ENCODE results near the gene PRSS38.
"Not testable (repeated sequence)": the region's sequence is repeated elsewhere in the genome, so short reads cannot be mapped to it uniquely, and the experiment has no call there.

The PRSS38 gene

DNA sequence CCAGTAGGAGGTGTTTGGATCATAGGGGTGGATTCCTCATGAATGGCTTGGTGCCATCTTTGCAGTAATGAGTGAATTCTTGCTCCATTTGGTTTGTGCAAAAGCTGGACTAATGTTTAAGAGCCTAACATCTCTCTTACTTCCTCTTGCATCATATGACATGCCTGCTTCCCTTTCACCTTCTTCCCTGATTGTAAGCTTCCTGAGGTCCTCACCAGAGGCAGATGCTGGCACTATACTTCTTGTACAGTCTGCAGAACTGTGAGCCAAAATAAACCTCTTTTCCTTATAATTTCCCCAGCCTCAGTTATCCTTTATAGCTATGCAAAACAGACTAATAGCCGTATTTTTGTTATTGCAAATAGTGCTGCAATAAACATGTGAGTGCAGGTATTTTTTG, 8.1 kb downstream of the PRSS38 start:
- no peaks in the 10 kb centered on the region for H3K4me1 ChIP-seq (ENCODE audit: insufficient read depth, low read length)
- no peaks in the 10 kb centered on the region for H3K36me3 ChIP-seq (ENCODE audit: insufficient read depth, low read length)
- no peak overlapping the region for H3K4me3 ChIP-seq (ENCODE audit: low read depth in 1 of 2, low read length in 2 of 2)
- no peaks in the 10 kb centered on the region for H3K27me3 ChIP-seq (ENCODE audit: control insufficient read depth in 1 of 2, insufficient read depth in 2 of 2, low read length in 2 of 2)
- no peak overlapping the region for H3K9ac ChIP-seq (ENCODE audit: low read length)
- H3K27ac ChIP-seq (ENCODE audit: low read depth, low read length) = no peak overlapping the region
- no peaks in the 10 kb centered on the region for H3K9me3 ChIP-seq (ENCODE audit: low read length)

DNA sequence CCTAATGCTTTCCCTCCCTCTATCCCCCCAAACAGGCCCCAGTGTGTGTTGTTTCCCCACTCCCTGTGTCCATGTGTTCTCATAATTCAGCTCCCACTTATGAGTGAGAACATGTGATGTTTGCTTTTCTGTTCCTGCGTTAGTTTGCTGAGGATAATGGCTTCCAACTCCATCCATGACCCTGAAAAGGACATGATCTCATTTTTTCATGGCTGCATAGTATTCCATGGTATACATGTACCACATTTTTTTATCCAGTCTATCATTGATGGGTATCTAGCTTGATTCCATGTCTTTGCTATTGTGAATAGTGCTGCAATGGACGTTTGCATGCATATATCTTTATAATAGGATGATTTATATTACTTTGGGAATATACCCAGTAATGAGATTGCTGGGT, 8.7 kb downstream of the PRSS38 start:
- Histone ChIP-seq H3K9ac (ENCODE audit: low read length) (no peak overlapping the region), H3K4me1 (ENCODE audit: insufficient read depth, low read length) (no peaks in the 10 kb centered on the region), H3K27ac (ENCODE audit: low read depth, low read length) (no peak overlapping the region), H3K36me3 (ENCODE audit: insufficient read depth, low read length) (no peaks in the 10 kb centered on the region), H3K4me3 (ENCODE audit: low read depth in 1 of 2, low read length in 2 of 2) (no peak overlapping the region), H3K27me3 (ENCODE audit: control insufficient read depth in 1 of 2, insufficient read depth in 2 of 2, low read length in 2 of 2) (no peaks in the 10 kb centered on the region), H3K9me3 (ENCODE audit: low read length) (no peaks in the 10 kb centered on the region)

DNA sequence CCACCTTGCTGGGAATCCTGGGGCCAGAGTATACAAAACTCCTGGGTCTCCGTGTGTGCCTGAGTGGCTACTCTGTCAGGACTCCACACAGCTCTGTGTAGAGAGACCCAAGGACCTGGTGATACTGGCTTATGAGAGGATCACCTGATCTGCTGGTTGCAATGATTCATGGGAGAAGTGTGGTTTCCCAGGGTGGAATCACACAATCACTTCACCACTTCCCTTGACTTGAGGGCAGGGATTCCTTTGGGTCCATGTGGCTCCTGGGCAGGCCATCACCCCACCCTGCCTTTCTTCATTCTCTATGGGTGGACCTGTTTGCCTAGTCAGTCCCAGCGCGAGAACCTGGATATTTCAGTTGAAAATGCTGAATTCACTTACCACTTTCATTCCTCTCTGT, 13.3 kb downstream of the PRSS38 start:
- Histone ChIP-seq H3K9me3 (ENCODE audit: low read length) (no peaks in the 10 kb centered on the region), H3K4me1 (ENCODE audit: insufficient read depth, low read length) (no peaks in the 10 kb centered on the region), H3K4me3 (ENCODE audit: low read depth in 1 of 2, low read length in 2 of 2) (no peak overlapping the region)

GRCh38 chr1:227838181-227838580, 22.7 kb downstream of the PRSS38 start:
- H3K27ac ChIP-seq (ENCODE audit: low read depth, low read length) = no peak overlapping the region
- no peaks in the 10 kb centered on the region for H3K27me3 ChIP-seq (ENCODE audit: control insufficient read depth in 1 of 2, insufficient read depth in 2 of 2, low read length in 2 of 2)
- H3K4me1 ChIP-seq (ENCODE audit: insufficient read depth, low read length) = no peaks in the 10 kb centered on the region
- no peak overlapping the region for H3K9ac ChIP-seq (ENCODE audit: low read length)
- no peaks in the 10 kb centered on the region for H3K36me3 ChIP-seq (ENCODE audit: insufficient read depth, low read length)
- no peaks in the 10 kb centered on the region for H3K9me3 ChIP-seq (ENCODE audit: low read length)
- H3K4me3 ChIP-seq (ENCODE audit: low read depth in 1 of 2, low read length in 2 of 2) = no peak overlapping the region

More for the DNA sequence above, 13.3 kb downstream of the PRSS38 start:
- Histone ChIP-seq H3K9ac (ENCODE audit: low read length) (no peak overlapping the region), H3K36me3 (ENCODE audit: insufficient read depth, low read length) (no peaks in the 10 kb centered on the region), H3K27ac (ENCODE audit: low read depth, low read length) (no peak overlapping the region), H3K27me3 (ENCODE audit: control insufficient read depth in 1 of 2, insufficient read depth in 2 of 2, low read length in 2 of 2) (no peaks in the 10 kb centered on the region)

DNA sequence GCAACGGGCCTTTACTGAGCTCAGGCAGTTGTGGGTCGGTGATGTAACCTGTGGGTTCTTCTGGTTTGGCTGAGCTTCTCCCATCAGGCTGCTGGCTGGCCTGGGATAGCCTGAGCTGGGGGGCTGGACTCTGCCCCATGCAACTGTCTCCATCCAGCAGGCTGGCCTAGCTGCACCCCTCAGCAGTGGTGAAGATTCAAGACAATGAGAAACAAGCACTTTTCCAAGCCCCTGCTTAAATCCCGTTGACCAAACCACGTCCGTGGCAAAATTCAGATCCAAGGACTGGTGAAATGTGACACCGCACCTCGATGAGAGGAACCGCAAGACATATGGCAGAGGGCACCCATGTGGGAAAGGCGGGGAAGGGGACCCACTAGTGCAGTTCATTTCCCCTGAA, 25.6 kb downstream of the PRSS38 start:
- no peak overlapping the region for H3K27ac ChIP-seq (ENCODE audit: low read depth, low read length)
- no peaks in the 10 kb centered on the region for H3K9me3 ChIP-seq (ENCODE audit: low read length)
- H3K4me3 ChIP-seq (ENCODE audit: low read depth in 1 of 2, low read length in 2 of 2) = no peak overlapping the region
- no peaks in the 10 kb centered on the region for H3K27me3 ChIP-seq (ENCODE audit: control insufficient read depth in 1 of 2, insufficient read depth in 2 of 2, low read length in 2 of 2)
- no peaks in the 10 kb centered on the region for H3K4me1 ChIP-seq (ENCODE audit: insufficient read depth, low read length)
- H3K36me3 ChIP-seq (ENCODE audit: insufficient read depth, low read length) = no peaks in the 10 kb centered on the region
- no peak overlapping the region for H3K9ac ChIP-seq (ENCODE audit: low read length)

GRCh38 chr1:227844320-227845146, 29.1 kb downstream of the PRSS38 start:
- no peaks in the 10 kb centered on the region for H3K27me3 ChIP-seq (ENCODE audit: control insufficient read depth in 1 of 2, insufficient read depth in 2 of 2, low read length in 2 of 2)
- H3K4me1 ChIP-seq (ENCODE audit: insufficient read depth, low read length) = no peaks in the 10 kb centered on the region
- H3K36me3 ChIP-seq (ENCODE audit: insufficient read depth, low read length) = no peaks in the 10 kb centered on the region
- no peaks in the 10 kb centered on the region for H3K9me3 ChIP-seq (ENCODE audit: low read length)
- no peak overlapping the region for H3K9ac ChIP-seq (ENCODE audit: low read length)
- H3K4me3 ChIP-seq (ENCODE audit: low read depth in 1 of 2, low read length in 2 of 2) = no peak overlapping the region
- H3K27ac ChIP-seq (ENCODE audit: low read depth, low read length) = no peak overlapping the region

GRCh38 chr1:227845147-227845458, 29.6 kb downstream of the PRSS38 start:
- H3K27ac ChIP-seq (ENCODE audit: low read depth, low read length) = no peak overlapping the region
- no peak overlapping the region for H3K9ac ChIP-seq (ENCODE audit: low read length)
- H3K9me3 ChIP-seq (ENCODE audit: low read length) = no peaks in the 10 kb centered on the region
- no peak overlapping the region for H3K4me3 ChIP-seq (ENCODE audit: low read depth in 1 of 2, low read length in 2 of 2)
- H3K27me3 ChIP-seq (ENCODE audit: control insufficient read depth in 1 of 2, insufficient read depth in 2 of 2, low read length in 2 of 2) = no peaks in the 10 kb centered on the region
- H3K4me1 ChIP-seq (ENCODE audit: insufficient read depth, low read length) = no peaks in the 10 kb centered on the region
- H3K36me3 ChIP-seq (ENCODE audit: insufficient read depth, low read length) = no peaks in the 10 kb centered on the region

- Histone ChIP-seq H3K27ac (ENCODE audit: low read depth, low read length) (no peak overlapping the region), H3K36me3 (ENCODE audit: insufficient read depth, low read length) (no peaks in the 10 kb centered on the region), H3K4me1 (ENCODE audit: insufficient read depth, low read length) (no peaks in the 10 kb centered on the region), H3K4me3 (ENCODE audit: low read depth in 1 of 2, low read length in 2 of 2) (no peak overlapping the region), H3K9ac (ENCODE audit: low read length) (no peak overlapping the region), H3K9me3 (ENCODE audit: low read length) (no peaks in the 10 kb centered on the region), H3K27me3 (ENCODE audit: control insufficient read depth in 1 of 2, insufficient read depth in 2 of 2, low read length in 2 of 2) (no peaks in the 10 kb centered on the region)
Measured at GRCh38 chr1:227845519-227845918, 30.0 kb downstream of the PRSS38 start.

- no peak overlapping the region for H3K4me3 ChIP-seq (ENCODE audit: low read depth in 1 of 2, low read length in 2 of 2)
- H3K27me3 ChIP-seq (ENCODE audit: control insufficient read depth in 1 of 2, insufficient read depth in 2 of 2, low read length in 2 of 2) = no peaks in the 10 kb centered on the region
- H3K27ac ChIP-seq (ENCODE audit: low read depth, low read length) = no peak overlapping the region
- H3K36me3 ChIP-seq (ENCODE audit: insufficient read depth, low read length) = no peaks in the 10 kb centered on the region
- H3K9me3 ChIP-seq (ENCODE audit: low read length) = no peaks in the 10 kb centered on the region
- no peak overlapping the region for H3K9ac ChIP-seq (ENCODE audit: low read length)
- no peaks in the 10 kb centered on the region for H3K4me1 ChIP-seq (ENCODE audit: insufficient read depth, low read length)
Measured at GRCh38 chr1:227846265-227846858, 30.9 kb downstream of the PRSS38 start.

GRCh38 chr1:227847046-227847445, 31.6 kb downstream of the PRSS38 start:
- H3K36me3 ChIP-seq (ENCODE audit: insufficient read depth, low read length); H3K9ac ChIP-seq (ENCODE audit: low read length); H3K4me3 ChIP-seq (ENCODE audit: low read depth in 1 of 2, low read length in 2 of 2); H3K9me3 ChIP-seq (ENCODE audit: low read length); H3K27ac ChIP-seq (ENCODE audit: low read depth, low read length); H3K27me3 ChIP-seq (ENCODE audit: control insufficient read depth in 1 of 2, insufficient read depth in 2 of 2, low read length in 2 of 2); H3K4me1 ChIP-seq (ENCODE audit: insufficient read depth, low read length): not testable (repeated sequence)

DNA sequence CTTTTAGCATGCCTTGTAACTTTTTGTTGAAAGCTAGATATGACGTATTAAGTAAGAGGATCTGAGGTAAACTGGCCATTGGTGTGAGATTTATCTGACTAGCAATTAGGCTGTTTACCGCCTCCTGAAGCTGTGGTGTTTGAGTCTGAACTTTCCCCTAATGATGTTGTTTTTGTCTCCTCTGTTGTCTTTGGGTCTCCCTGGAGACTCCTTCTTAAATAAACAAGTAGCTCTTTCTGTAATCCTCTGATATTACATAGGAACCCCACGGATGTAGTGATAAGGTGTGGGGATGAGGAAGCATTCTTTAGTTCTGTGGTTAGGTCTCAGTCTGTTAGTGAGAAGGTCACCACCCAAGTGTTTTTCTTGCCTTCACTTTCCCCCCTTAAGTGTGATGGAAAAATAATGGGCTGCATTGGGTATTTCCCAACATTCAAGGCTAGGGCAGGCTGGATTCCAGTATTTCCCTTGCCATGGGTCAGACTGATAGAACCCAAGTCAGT, 33.0 kb downstream of the PRSS38 start:
- no peak overlapping the region for H3K9ac ChIP-seq (ENCODE audit: low read length)
- no peaks in the 10 kb centered on the region for H3K27me3 ChIP-seq (ENCODE audit: control insufficient read depth in 1 of 2, insufficient read depth in 2 of 2, low read length in 2 of 2)
- H3K36me3 ChIP-seq (ENCODE audit: insufficient read depth, low read length) = no peaks in the 10 kb centered on the region
- no peak overlapping the region for H3K4me3 ChIP-seq (ENCODE audit: low read depth in 1 of 2, low read length in 2 of 2)
- H3K27ac ChIP-seq (ENCODE audit: low read depth, low read length) = no peak overlapping the region
- H3K4me1 ChIP-seq (ENCODE audit: insufficient read depth, low read length) = no peaks in the 10 kb centered on the region
- H3K9me3 ChIP-seq (ENCODE audit: low read length) = no peaks in the 10 kb centered on the region

DNA sequence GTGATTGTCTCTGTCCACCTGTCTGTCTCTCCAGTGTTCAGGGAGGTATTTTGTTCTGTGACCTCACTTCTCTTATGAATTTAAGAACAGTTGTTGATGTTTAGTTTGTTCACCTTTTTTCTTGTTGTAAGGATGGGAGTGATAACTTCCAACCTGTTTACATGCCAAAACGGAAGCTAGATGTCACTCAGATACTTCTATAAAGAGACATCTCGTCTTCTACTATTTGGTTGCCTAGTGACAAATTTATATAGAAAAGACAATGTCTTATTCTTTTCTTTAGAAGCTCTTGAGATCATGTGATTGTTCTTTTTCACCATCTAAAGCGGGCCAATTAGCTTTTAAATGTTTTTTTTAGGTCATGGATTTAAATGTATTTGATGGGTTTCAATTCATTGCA, 33.8 kb downstream of the PRSS38 start:
- no peaks in the 10 kb centered on the region for H3K36me3 ChIP-seq (ENCODE audit: insufficient read depth, low read length)
- no peaks in the 10 kb centered on the region for H3K9me3 ChIP-seq (ENCODE audit: low read length)
- no peaks in the 10 kb centered on the region for H3K27me3 ChIP-seq (ENCODE audit: control insufficient read depth in 1 of 2, insufficient read depth in 2 of 2, low read length in 2 of 2)
- no peak overlapping the region for H3K27ac ChIP-seq (ENCODE audit: low read depth, low read length)
- H3K4me1 ChIP-seq (ENCODE audit: insufficient read depth, low read length) = no peaks in the 10 kb centered on the region
- H3K9ac ChIP-seq (ENCODE audit: low read length) = no peak overlapping the region
- H3K4me3 ChIP-seq (ENCODE audit: low read depth in 1 of 2, low read length in 2 of 2) = no peak overlapping the region

Measured in muscle layer of colon (tissue), 2 donors.